GM12878 (cell line): ENCODE data around the gene SSR1. TPM values are rescaled to one million over a fixed set of nuclear protein-coding genes. Genes with fewer than 3 reads are reported as not detected.

Source experiments
- ATAC-seq: fragments of 200-7000 bp; cut with Tn5 transposase; 3 replicates; pipeline ENCODE4 v1.9.1; 2020; ENCODE audit warnings: mild to moderate bottlenecking, moderate library complexity
- BruUV-seq: library from RNA; stranded (reverse); fragments of 400-500 nt; replicated peaks from 2 replicates; lab custom pipeline; 2021; lab: Mats Ljungman, UMichigan
- CTCF ChIA-PET: fragments of 300-600 bp; sonication (Branson Sonifier 250); formaldehyde crosslinking; extraction: SDS; loops from one replicate; lab custom pipeline; 2021; ENCODE audit warnings: inconsistent platforms; lab: Yijun Ruan, JAX
- POLR2A ChIA-PET: fragments of 350-600 bp; formaldehyde crosslinking; extraction: SDS; loops from one replicate; lab custom pipeline; 2021; ENCODE audit warnings: inconsistent platforms; lab: Charles Lee
- RAD21 ChIA-PET: fragments of 300-600 bp; sonication (Branson Sonifier 250); formaldehyde crosslinking; loops from one replicate; lab custom pipeline; 2023; ENCODE audit warnings: antibody characterized with exemption; ENCODE audit not compliant: unreplicated experiment; lab: Charles Lee
- SMC1A ChIA-PET: fragments of 300-600 bp; sonication (Branson Sonifier 250); formaldehyde crosslinking; loops from one replicate; lab custom pipeline; 2023; ENCODE audit not compliant: unreplicated experiment, uncharacterized antibody; lab: Charles Lee
- DNase-seq: peaks from one replicate; pipeline ENCODE4 v3.0.0-alpha.2; 2011; ENCODE audit warnings: low read depth, low spot score
- FAIRE-seq: peaks from 3 replicates; lab custom pipeline; 2011; peaks lifted over from hg19 to GRCh38; lab: Jason Lieb, UNC
- H2AFZ ChIP-seq: 2 replicates; pipeline ENCODE4 v1.6.0; 2011; ENCODE audit warnings: low read depth, low read length, control low read depth; ENCODE audit not compliant: control insufficient read depth
- H3K27ac ChIP-seq: 2 replicates; pipeline ENCODE4 v1.5.1; 2011; ENCODE audit warnings: control low read depth; ENCODE audit not compliant: control insufficient read depth, insufficient read depth
- H3K27me3 ChIP-seq, 2 experiments: replicated peaks in 1 of 2; 2 replicates each; pipeline versions ENCODE4 v1.6.0 to v1.6.1; 2011; ENCODE audit warnings: low read length in 1 of 2; ENCODE audit not compliant: control insufficient read depth in 2 of 2, insufficient read depth in 2 of 2
- H3K36me3 ChIP-seq, 2 experiments: 2 replicates each; pipeline ENCODE4 v1.5.1; 2011; ENCODE audit warnings: low read length in 1 of 2; ENCODE audit not compliant: control insufficient read depth in 2 of 2, insufficient read depth in 2 of 2
- H3K4me1 ChIP-seq: 2 replicates; pipeline ENCODE4 v1.6.1; 2011; ENCODE audit warnings: mild to moderate bottlenecking, low read length, moderate library complexity, mixed read lengths; ENCODE audit not compliant: control insufficient read depth, insufficient read depth
- H3K4me2 ChIP-seq: 2 replicates; pipeline ENCODE4 v1.6.0; 2011; ENCODE audit warnings: control low read depth; ENCODE audit not compliant: control insufficient read depth, insufficient read depth
- H3K4me3 ChIP-seq: fragments of 200-600 bp; sonication (generic); 2 replicates; pipeline ENCODE4 v1.5.1; 2016
- H3K79me2 ChIP-seq: 2 replicates; pipeline ENCODE4 v1.6.0; 2011; ENCODE audit warnings: low read length; ENCODE audit not compliant: control insufficient read depth, insufficient read depth
- H3K9ac ChIP-seq: 2 replicates; pipeline ENCODE4 v1.8.0; 2011; ENCODE audit warnings: low read length, control low read depth, mixed read lengths; ENCODE audit not compliant: control insufficient read depth, insufficient read depth
- H3K9me3 ChIP-seq: replicated peaks from 3 replicates; pipeline ENCODE4 v1.5.1; 2011; ENCODE audit warnings: mild to moderate bottlenecking, low read length; ENCODE audit not compliant: control insufficient read depth, insufficient read depth
- H4K20me1 ChIP-seq: 2 replicates; pipeline ENCODE4 v1.6.0; 2011; ENCODE audit not compliant: control insufficient read depth, insufficient read depth
- ESRRA ChIP-seq: IDR thresholded peaks from 2 replicates; pipeline ENCODE4 v1.6.1; 2012; ENCODE audit warnings: mild to moderate bottlenecking, low read length, improper control_type of control experiment
- GATAD2B ChIP-seq: fragments of 450-650 bp; conservative IDR thresholded peaks from 2 replicates; pipeline ENCODE4 v1.6.1; 2017; ENCODE audit warnings: low read depth, mild to moderate bottlenecking, moderate library complexity
- JUNB ChIP-seq: IDR thresholded peaks from 2 replicates; pipeline ENCODE4 v1.6.1; 2016; ENCODE audit warnings: antibody characterized with exemption, mild to moderate bottlenecking
- KDM1A ChIP-seq: fragments of 200-600 bp; sonication (generic); IDR thresholded peaks from 2 replicates; pipeline ENCODE4 v1.6.1; 2016; ENCODE audit warnings: borderline replicate concordance
- ZBTB33 ChIP-seq: fragments of 450-650 bp; IDR thresholded peaks from 2 replicates; pipeline ENCODE4 v1.6.1; 2017; ENCODE audit warnings: mild to moderate bottlenecking
- ZNF274 ChIP-seq: IDR thresholded peaks from one replicate; pipeline ENCODE4 v1.8.0; 2011; ENCODE audit not compliant: insufficient read length, insufficient read depth
- WGBS: methylation state at CpG from one replicate; pipeline ENCODE4 v1.1.6; 2016; ENCODE audit warnings: low lambda C conversion rate; ENCODE audit not compliant: insufficient replicate concordance, insufficient coverage; ENCODE audit errors: missing lambda C conversion rate; 5-methylcytosine and 5-hydroxymethylcytosine counted together
- in situ Hi-C: fragments of 300-500 bp; cut with MboI; formaldehyde crosslinking; loops from 9 replicates; pipeline ENCODE4 v1.14.3; 2018; ENCODE audit warnings: mixed read lengths
- intact Hi-C: fragments of 100-400 bp; cut with micrococcal nuclease; formaldehyde crosslinking; loops from one replicate; pipeline ENCODE4 v1.14.2; 2022; ENCODE audit not compliant: unreplicated experiment
- polyA plus RNA-seq, 11 experiments: library from polyadenylated mRNA; depleted of rRNA in 4 of 11; unstranded in 6 of 11; stranded (reverse) in 5 of 11; fragments of >200 nt; fragmentation: Nextera tagmentation in 4 of 11; fragmentation: Illumina TruSeq in 1 of 11; extraction: Ambion mirVana in 4 of 11; extraction: Trizol in 1 of 11; gene quantifications; 1 replicate in 1 of 11; 2 replicates in 10 of 11; pipeline versions ENCODE4 v1.2.1 to v1.2.3, GENCODE V29; 2011 to 2016; ENCODE audit warnings: inconsistent platforms in 2 of 11, missing spikeins in 2 of 11, low read depth in 1 of 11
- total RNA-seq, 4 experiments: library from RNA; depleted of rRNA in 3 of 4; stranded (reverse); fragments of >200 nt in 3 of 4; fragmentation: Illumina TruSeq in 1 of 4; extraction: Trizol in 1 of 4; gene quantifications; 2 replicates each; pipeline versions ENCODE4 v1.2.1 to v1.2.3, GENCODE V29; 2013 to 2021

Gene SSR1
- total and polyA plus RNA-seq, 10 of the 15 experiments (the other 5 are each of a cell fraction or from before 2014, with no cell fraction given): 42.0 to 209 (median 128) TPM

- peaks cover 64% of the 10 kb centered on the region for H3K79me2 ChIP-seq
- H3K4me1 ChIP-seq: peaks cover 16% of the 10 kb centered on the region
- no peaks in the 10 kb centered on the region for H4K20me1 ChIP-seq
- in situ Hi-C loops (no loop called here), intact Hi-C loops (loop anchor here (10.0 kb wide), 1 partner anchor 726 kb away; the partner anchor contains the start of gene LY86)
- RAD21 ChIA-PET: interaction anchor here (0.6 to 2.6 kb wide), 4 partner anchors 33 to 754 kb away, joined by 3 to 11 read pairs (median 4); partner anchors contain the start of genes CAGE1, RIOK1 and SNRNP48
- POLR2A ChIA-PET: interaction anchor here (1.0 to 1.2 kb wide), 2 partner anchors 28 to 34 kb away, joined by 3 read pairs; no protein-coding TSS in a partner anchor
- WGBS: 93% methylated on average over 1 of the region's 1 CpG
- no peak for FAIRE-seq
- no TSS peak for BruUV-seq
- no peak for ATAC-seq
- no peak for TF ChIP-seq GATAD2B
- TF ChIP-seq KDM1A: no peak
- no peak for TF ChIP-seq ZNF274
- TF ChIP-seq ESRRA: no peak
- DNase-seq: no peak
- no peak overlapping the region for H2AFZ ChIP-seq
- peak overlapping the region; percentile 6; the same call in 1 of the 2 replicates for H3K27ac ChIP-seq
- CTCF ChIA-PET: interaction anchor here (0.7 to 2.1 kb wide), 3 partner anchors 33 to 79 kb away, joined by 3 to 8 read pairs (median 5); no protein-coding TSS in a partner anchor
- H3K27me3 ChIP-seq: no peaks in the 10 kb centered on the region
- H3K36me3 ChIP-seq: peaks cover 0 to 30% of the 10 kb centered on the region in 2 experiments; a peak in 2 of 4 replicates
- H3K9me3 ChIP-seq: peaks cover 6% of the 10 kb centered on the region; the same call in 2 of the 3 replicates
- peak overlapping the region; percentile 90; the same call in 1 of the 2 replicates for H3K9ac ChIP-seq
- SMC1A ChIA-PET: interaction anchor here (0.7 to 3.4 kb wide), 7 partner anchors 15 to 79 kb away, joined by 3 to 16 read pairs (median 3); partner anchors contain the start of genes CAGE1 and RIOK1
- peak overlapping the region; percentile 71 for H3K4me2 ChIP-seq
- peak overlapping the region; percentile 95 for H3K4me3 ChIP-seq
These were observed 1.8 kb downstream of the SSR1 start for GRCh38 chr6:7311176-7311575.

GRCh38 chr6:7309050-7309449, 3.9 kb downstream of the SSR1 start:
- Histone ChIP-seq H3K9ac (no peak overlapping the region), H3K9me3 (peaks cover 6% of the 10 kb centered on the region; the same call in 2 of the 3 replicates), H3K27ac (0 out of 2 replicates have a peak overlapping the region, but pooled peaks have one; percentile 3), H3K4me3 (peak overlapping the region; percentile 38; the same call in 1 of the 2 replicates), H4K20me1 (no peaks in the 10 kb centered on the region), H3K27me3 (no peaks in the 10 kb centered on the region), H3K36me3 (peaks cover 0 to 40% of the 10 kb centered on the region in 2 experiments), H3K4me1 (peaks cover 16% of the 10 kb centered on the region), H3K4me2 (peak overlapping the region; percentile 26; the same call in 1 of the 2 replicates), H3K79me2 (peaks cover 84% of the 10 kb centered on the region), H2AFZ (no peak overlapping the region)
- intact Hi-C loops (no loop called here), in situ Hi-C loops (no loop called here)
- BruUV-seq: no TSS peak
- ChIA-PET CTCF (interaction anchor here (1.6 kb wide), 1 partner anchor 31 kb away, joined by 9 read pairs; no protein-coding TSS in a partner anchor), SMC1A (interaction anchor here (1.5 to 3.1 kb wide), 2 partner anchors 31 to 83 kb away, joined by 3 to 9 read pairs; no protein-coding TSS in a partner anchor), POLR2A (interaction anchor here (1.1 to 1.4 kb wide), 2 partner anchors 29 to 31 kb away, joined by 3 to 5 read pairs; no protein-coding TSS in a partner anchor), RAD21 (no interaction called here)
- WGBS: 95% methylated on average over 5 of the region's 5 CpGs
- DNase-seq: no peak
- FAIRE-seq: no peak
- TF ChIP-seq ZBTB33: peak; percentile 22; the same call in 1 of the 2 replicates
- no peak for TF ChIP-seq KDM1A
- no peak for TF ChIP-seq JUNB
- ATAC-seq: no peak
